ENCODE measurements around the gene ESPNL. TPM values are rescaled to one million over a fixed set of nuclear protein-coding genes. Genes with fewer than 3 reads are reported as not detected.

Gene ESPNL
- total and polyA plus RNA-seq, 10 donors = 0.65 to 6.2 (median 1.7) TPM

DNA sequence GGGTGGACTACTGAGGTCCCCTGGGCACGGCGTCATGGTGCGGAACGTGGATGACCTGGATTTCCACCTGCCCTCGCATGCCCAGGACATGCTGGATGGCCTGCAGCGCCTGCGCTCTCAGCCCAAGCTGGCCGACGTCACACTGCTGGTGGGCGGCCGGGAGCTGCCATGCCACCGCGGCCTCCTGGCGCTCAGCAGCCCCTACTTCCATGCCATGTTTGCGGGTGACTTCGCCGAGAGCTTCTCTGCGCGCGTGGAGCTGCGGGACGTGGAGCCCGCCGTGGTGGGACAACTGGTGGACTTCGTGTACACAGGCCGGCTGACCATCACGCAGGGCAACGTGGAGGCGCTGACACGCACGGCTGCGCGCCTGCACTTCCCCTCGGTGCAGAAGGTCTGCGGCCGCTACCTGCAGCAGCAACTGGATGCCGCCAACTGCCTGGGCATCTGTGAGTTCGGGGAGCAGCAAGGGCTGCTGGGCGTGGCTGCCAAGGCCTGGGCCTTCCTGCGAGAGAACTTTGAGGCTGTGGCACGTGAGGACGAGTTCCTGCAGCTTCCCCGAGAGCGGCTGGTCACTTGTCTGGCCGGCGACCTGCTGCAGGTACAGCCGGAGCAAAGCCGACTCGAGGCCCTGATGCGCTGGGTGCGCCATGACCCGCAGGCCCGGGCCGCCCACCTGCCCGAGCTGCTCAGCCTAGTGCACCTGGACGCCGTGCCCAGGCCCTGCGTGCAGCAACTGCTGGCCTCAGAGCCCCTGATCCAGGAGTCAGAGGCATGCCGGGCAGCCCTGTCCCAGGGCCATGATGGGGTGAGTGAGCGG, 40.8 kb downstream of the ESPNL start:
- WGBS, 5 donors = 90 to 95% (median 94%) methylated on average over 26 to 60 of the region's 60 CpGs
- no peak for DNase-seq

DNA sequence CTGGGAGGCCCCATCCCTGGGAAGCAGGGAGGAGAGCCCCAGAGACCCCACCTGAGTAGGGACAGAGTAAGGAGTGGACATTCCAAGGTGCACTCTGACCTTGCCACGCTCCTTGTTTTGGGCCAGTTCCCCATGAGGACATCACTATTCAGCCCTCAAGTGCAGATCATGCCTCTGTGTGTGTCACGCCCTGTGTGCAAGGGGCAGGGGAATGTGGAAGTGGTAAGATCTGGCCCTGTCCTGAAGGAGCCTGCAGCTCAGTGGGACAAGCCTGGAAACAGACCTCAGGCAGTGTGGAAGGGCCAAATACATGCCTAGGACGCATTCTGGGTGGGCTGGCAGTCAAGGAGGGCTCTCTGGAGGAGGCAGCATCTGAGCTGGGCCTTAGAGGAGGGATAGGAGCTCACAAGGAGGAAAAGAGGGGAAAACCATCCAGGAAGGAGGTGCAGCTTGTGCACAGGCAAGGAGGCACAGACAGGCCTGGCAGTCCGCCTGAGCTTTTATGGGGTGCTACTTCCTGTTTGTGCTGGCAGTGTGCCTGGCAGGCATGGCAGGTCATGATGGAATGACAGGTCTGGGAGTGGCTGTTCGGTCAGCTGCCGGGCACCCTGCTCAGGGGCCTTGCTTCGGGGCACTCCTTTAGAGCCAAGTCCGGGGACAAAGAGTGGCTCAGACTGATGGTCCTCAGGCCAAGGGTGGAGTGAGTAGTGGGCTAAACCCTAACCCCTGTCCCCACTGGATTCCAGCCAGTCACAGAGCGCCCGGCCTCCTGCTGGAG, 41.6 kb downstream of the ESPNL start:
- Histone ChIP-seq H3K4me1 (peaks cover 0 to 19% (median 9%) of the 10 kb centered on the region in 6 donors), H3K27ac (no peak overlapping the region), H3K4me3 (no peak overlapping the region), H3K27me3 (replicated peaks in 1 of 7) (peaks cover 0 to 18% (median 0%) of the 10 kb centered on the region in 7 donors), H3K9me3 (no peaks in the 10 kb centered on the region), H3K36me3 (no peaks in the 10 kb centered on the region)
- no peak for DNase-seq
- TF ChIP-seq, protein P1, sequence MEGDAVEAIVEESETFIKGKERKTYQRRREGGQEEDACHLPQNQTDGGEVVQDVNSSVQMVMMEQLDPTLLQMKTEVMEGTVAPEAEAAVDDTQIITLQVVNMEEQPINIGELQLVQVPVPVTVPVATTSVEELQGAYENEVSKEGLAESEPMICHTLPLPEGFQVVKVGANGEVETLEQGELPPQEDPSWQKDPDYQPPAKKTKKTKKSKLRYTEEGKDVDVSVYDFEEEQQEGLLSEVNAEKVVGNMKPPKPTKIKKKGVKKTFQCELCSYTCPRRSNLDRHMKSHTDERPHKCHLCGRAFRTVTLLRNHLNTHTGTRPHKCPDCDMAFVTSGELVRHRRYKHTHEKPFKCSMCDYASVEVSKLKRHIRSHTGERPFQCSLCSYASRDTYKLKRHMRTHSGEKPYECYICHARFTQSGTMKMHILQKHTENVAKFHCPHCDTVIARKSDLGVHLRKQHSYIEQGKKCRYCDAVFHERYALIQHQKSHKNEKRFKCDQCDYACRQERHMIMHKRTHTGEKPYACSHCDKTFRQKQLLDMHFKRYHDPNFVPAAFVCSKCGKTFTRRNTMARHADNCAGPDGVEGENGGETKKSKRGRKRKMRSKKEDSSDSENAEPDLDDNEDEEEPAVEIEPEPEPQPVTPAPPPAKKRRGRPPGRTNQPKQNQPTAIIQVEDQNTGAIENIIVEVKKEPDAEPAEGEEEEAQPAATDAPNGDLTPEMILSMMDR (IDR thresholded peaks at IDR 0.05 in 8 of 11, conservative IDR thresholded peaks at IDR 0.05 in 3 of 11) = no peak
- TF ChIP-seq POLR2AphosphoS5 (IDR thresholded peaks at IDR 0.05) = no peak
- no peak for TF ChIP-seq POLR2A (IDR thresholded peaks at IDR 0.05)
- 56 to 74% (median 61%) methylated on average over 9 to 10 of the region's 10 CpGs for WGBS, 5 donors
- intact Hi-C loops (cut with DNase I; ENCODE audit: low total_unique reads) = no loop called here

More for the DNA sequence above, 40.8 kb downstream of the ESPNL start:
- H3K9me3 ChIP-seq = no peaks in the 10 kb centered on the region
- TF ChIP-seq POLR2A (IDR thresholded peaks at IDR 0.05) (no peak), POLR2AphosphoS5 (IDR thresholded peaks at IDR 0.05) (no peak)
- TF ChIP-seq, protein P1 (IDR thresholded peaks at IDR 0.05 in 8 of 11, conservative IDR thresholded peaks at IDR 0.05 in 3 of 11) = no peak
- no peak overlapping the region for H3K27ac ChIP-seq
- intact Hi-C loops (cut with DNase I; ENCODE audit: low total_unique reads) = no loop called here
- peaks cover 0 to 19% (median 9%) of the 10 kb centered on the region in 6 donors for H3K4me1 ChIP-seq
- peaks cover 0 to 18% (median 0%) of the 10 kb centered on the region in 7 donors for H3K27me3 ChIP-seq (replicated peaks in 1 of 7)
- no peak overlapping the region for H3K4me3 ChIP-seq
- no peaks in the 10 kb centered on the region for H3K36me3 ChIP-seq

DNA sequence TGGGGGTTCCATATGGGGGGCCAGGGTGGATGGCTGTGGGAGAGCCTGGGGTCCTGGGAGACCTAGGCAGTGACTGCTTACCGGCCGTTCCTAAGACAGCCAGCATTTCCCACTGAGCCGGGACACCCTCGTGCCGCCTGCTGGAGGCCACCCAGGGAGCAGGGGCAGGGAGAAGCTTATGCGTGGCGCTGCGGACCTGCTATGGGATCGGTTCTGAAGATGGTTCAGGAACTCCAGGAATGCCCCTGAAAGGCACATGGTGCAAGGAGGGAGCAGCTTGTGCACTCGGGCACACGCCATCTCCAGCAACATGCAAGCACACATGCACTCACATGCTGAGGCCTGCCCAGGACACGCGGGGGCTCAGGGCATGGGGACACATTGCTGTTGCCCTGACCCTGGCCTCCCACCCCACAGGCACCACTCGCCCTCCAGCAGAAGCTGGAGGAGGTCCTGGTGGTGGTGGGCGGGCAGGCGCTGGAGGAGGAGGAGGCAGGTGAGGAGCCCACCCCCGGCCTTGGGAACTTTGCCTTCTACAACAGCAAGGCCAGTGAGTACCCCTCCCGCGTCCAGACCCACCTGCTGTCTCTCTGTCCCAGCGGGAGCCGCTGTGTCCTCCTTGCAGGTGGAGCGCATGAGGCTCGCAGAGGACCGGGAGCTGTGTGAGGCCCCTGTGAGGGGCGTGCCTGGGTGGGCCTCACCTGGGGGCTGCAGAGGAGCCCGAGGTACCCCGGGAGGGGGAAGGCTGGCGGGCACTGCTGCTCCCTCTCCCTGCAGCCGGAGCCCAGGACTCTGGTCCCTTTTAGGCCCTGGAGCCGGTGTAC, 42.5 kb downstream of the ESPNL start:
- Histone ChIP-seq H3K4me3 (no peak overlapping the region), H3K9me3 (no peaks in the 10 kb centered on the region), H3K27ac (no peak overlapping the region), H3K4me1 (peaks cover 0 to 22% (median 10%) of the 10 kb centered on the region in 6 donors), H3K36me3 (no peaks in the 10 kb centered on the region), H3K27me3 (replicated peaks in 1 of 7) (peaks cover 0 to 18% (median 0%) of the 10 kb centered on the region in 7 donors)
- TF ChIP-seq, protein P1 (IDR thresholded peaks at IDR 0.05 in 8 of 11, conservative IDR thresholded peaks at IDR 0.05 in 3 of 11) = no peak
- TF ChIP-seq POLR2AphosphoS5 (IDR thresholded peaks at IDR 0.05) (no peak), POLR2A (IDR thresholded peaks at IDR 0.05) (no peak)
- intact Hi-C loops (cut with DNase I; ENCODE audit: low total_unique reads) = no loop called here
- DNase-seq = no peak
- WGBS, 5 donors = 88 to 97% (median 92%) methylated on average over 19 to 30 of the region's 30 CpGs

All from spleen (tissue), 11 donors.